ENCODE results near the gene KDELR3.

DNA sequence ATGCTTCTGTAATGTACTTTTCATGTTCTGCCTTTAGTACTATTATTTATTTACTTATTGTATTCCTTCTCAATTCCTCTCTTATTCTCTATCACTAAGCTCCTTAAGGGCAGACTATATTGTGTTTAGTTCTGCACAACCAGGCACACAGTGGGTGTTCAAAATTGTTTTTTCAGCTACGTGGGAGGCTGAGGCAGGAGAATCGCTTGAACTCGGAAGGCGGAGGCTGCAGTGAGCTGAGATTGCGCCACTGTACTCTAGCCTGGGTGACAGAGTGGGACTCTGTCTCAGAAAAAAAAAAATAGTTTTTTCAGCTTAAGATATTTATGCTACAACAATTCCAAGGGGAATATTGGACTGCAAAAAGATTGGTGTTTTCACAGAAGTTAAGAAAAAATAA is 55.6 kb downstream of the KDELR3 start:
- TF ChIP-seq POLR2A (IDR thresholded peaks at IDR 0.05; ENCODE audit: low read depth, low read length) (no peak), POLR2AphosphoS5 (IDR thresholded peaks at IDR 0.05; ENCODE audit: low read depth, low read length) (no peak)
